HG02943 (cell line): Measurements from ENCODE around the gene WNT3A.
"Not testable (repeated sequence)": the region's sequence is repeated elsewhere in the genome, so short reads cannot be mapped to it uniquely, and the experiment has no call there.

Experiments used
- ATAC-seq: cut with Tn5 transposase; IDR thresholded peaks from one replicate; pipeline ENCODE4 v1.9.1; 2021; ENCODE audit warnings: mild to moderate bottlenecking, low read depth, moderate library complexity; ENCODE audit not compliant: unreplicated experiment

The WNT3A gene

GRCh38 chr1:228006786-228007048, at the start of gene WNT3A:
TSS of gene WNT3A (plus strand) at chr1:228006998. CDS start at chr1:228007129, 131 bp downstream.
- ATAC-seq: no peak

- ATAC-seq: no peak
These were observed 48.0 kb upstream of the WNT3A start for GRCh38 chr1:227958617-227959324.

GRCh38 chr1:227959325-227959860, 47.4 kb upstream of the WNT3A start:
- no peak for ATAC-seq

- no peak for ATAC-seq
These were observed 44.9 kb upstream of the WNT3A start for GRCh38 chr1:227961651-227962466.

GRCh38 chr1:227966733-227967132, 40.1 kb upstream of the WNT3A start:
- ATAC-seq: not testable (repeated sequence)

GRCh38 chr1:227967815-227968214, 39.0 kb upstream of the WNT3A start:
- ATAC-seq: not testable (repeated sequence)

GRCh38 chr1:227970076-227970995, 36.5 kb upstream of the WNT3A start:
- ATAC-seq: not testable (repeated sequence)

- ATAC-seq: not testable (repeated sequence)
These were observed 35.6 kb upstream of the WNT3A start for GRCh38 chr1:227971216-227971615.

- ATAC-seq: not testable (repeated sequence)
These were observed 35.0 kb upstream of the WNT3A start for GRCh38 chr1:227971643-227972282.

GRCh38 chr1:227972283-227972679, 34.5 kb upstream of the WNT3A start:
- not testable (repeated sequence) for ATAC-seq

GRCh38 chr1:227972843-227973374, 33.9 kb upstream of the WNT3A start:
- not testable (repeated sequence) for ATAC-seq

- ATAC-seq: not testable (repeated sequence)
These were observed 33.0 kb upstream of the WNT3A start for GRCh38 chr1:227973724-227974288.

GRCh38 chr1:227975583-227976283, 31.1 kb upstream of the WNT3A start:
- ATAC-seq: not testable (repeated sequence)

GRCh38 chr1:227987181-227987580, 19.6 kb upstream of the WNT3A start:
- ATAC-seq: no peak

- ATAC-seq: no peak
These were observed 12.0 kb upstream of the WNT3A start for GRCh38 chr1:227994632-227995300.

- ATAC-seq: no peak
These were observed 10.4 kb upstream of the WNT3A start for GRCh38 chr1:227996187-227996950.

GRCh38 chr1:227998374-227999055, 8.3 kb upstream of the WNT3A start:
- ATAC-seq: no peak
